ENCODE data around the gene CCT5.

The CCT5 gene

GRCh38 chr5:10276691-10277090, 26.6 kb downstream of the CCT5 start:
- Histone ChIP-seq H3K27ac (ENCODE audit: low read length) (no peak overlapping the region), H3K4me2 (ENCODE audit: low read length) (no peak overlapping the region), H3K9me3 (ENCODE audit: insufficient read depth, low read length) (no peaks in the 10 kb centered on the region), H2AFZ (ENCODE audit: low read depth, low read length) (no peak overlapping the region), H3K27me3 (ENCODE audit: low read depth, low read length) (no peaks in the 10 kb centered on the region), H3K36me3 (replicated peaks; ENCODE audit: low read depth, low read length) (no peaks in the 10 kb centered on the region), H3K79me2 (ENCODE audit: low read length) (no peaks in the 10 kb centered on the region), H3K4me3 (ENCODE audit: low read length) (no peak overlapping the region), H3K9ac (ENCODE audit: low read length) (no peak overlapping the region), H3K4me1 (ENCODE audit: low read length) (no peaks in the 10 kb centered on the region), H4K20me1 (ENCODE audit: insufficient read depth, low read length) (no peaks in the 10 kb centered on the region)
- no peak for TF ChIP-seq CTCF (IDR thresholded peaks at IDR 0.05; ENCODE audit: low read depth, low read length)
- TF ChIP-seq EZH2phosphoT487 (IDR thresholded peaks at IDR 0.05; ENCODE audit: low read depth): no peak

GRCh38 chr5:10277773-10278630, 27.9 kb downstream of the CCT5 start:
- Histone ChIP-seq H3K36me3 (replicated peaks; ENCODE audit: low read depth, low read length) (no peaks in the 10 kb centered on the region), H3K27me3 (ENCODE audit: low read depth, low read length) (no peaks in the 10 kb centered on the region), H3K27ac (ENCODE audit: low read length) (no peak overlapping the region), H3K79me2 (ENCODE audit: low read length) (no peaks in the 10 kb centered on the region), H3K4me1 (ENCODE audit: low read length) (no peaks in the 10 kb centered on the region), H3K4me2 (ENCODE audit: low read length) (no peak overlapping the region), H2AFZ (ENCODE audit: low read depth, low read length) (no peak overlapping the region), H4K20me1 (ENCODE audit: insufficient read depth, low read length) (no peaks in the 10 kb centered on the region), H3K9me3 (ENCODE audit: insufficient read depth, low read length) (no peaks in the 10 kb centered on the region), H3K9ac (ENCODE audit: low read length) (no peak overlapping the region), H3K4me3 (ENCODE audit: low read length) (no peak overlapping the region)
- TF ChIP-seq EZH2phosphoT487 (IDR thresholded peaks at IDR 0.05; ENCODE audit: low read depth) (no peak), CTCF (IDR thresholded peaks at IDR 0.05; ENCODE audit: low read depth, low read length) (no peak)

- no peak overlapping the region for H3K9ac ChIP-seq (ENCODE audit: low read length)
- no peaks in the 10 kb centered on the region for H4K20me1 ChIP-seq (ENCODE audit: insufficient read depth, low read length)
- no peaks in the 10 kb centered on the region for H3K79me2 ChIP-seq (ENCODE audit: low read length)
- no peak for TF ChIP-seq EZH2phosphoT487 (IDR thresholded peaks at IDR 0.05; ENCODE audit: low read depth)
- TF ChIP-seq CTCF (IDR thresholded peaks at IDR 0.05; ENCODE audit: low read depth, low read length): no peak
- peaks cover 3% of the 10 kb centered on the region for H3K4me1 ChIP-seq (ENCODE audit: low read length)
- no peaks in the 10 kb centered on the region for H3K9me3 ChIP-seq (ENCODE audit: insufficient read depth, low read length)
- no peaks in the 10 kb centered on the region for H3K36me3 ChIP-seq (replicated peaks; ENCODE audit: low read depth, low read length)
- no peak overlapping the region for H3K4me3 ChIP-seq (ENCODE audit: low read length)
- H3K27ac ChIP-seq (ENCODE audit: low read length): no peak overlapping the region
- no peak overlapping the region for H2AFZ ChIP-seq (ENCODE audit: low read depth, low read length)
- H3K4me2 ChIP-seq (ENCODE audit: low read length): no peak overlapping the region
- H3K27me3 ChIP-seq (ENCODE audit: low read depth, low read length): no peaks in the 10 kb centered on the region
Measured at GRCh38 chr5:10278658-10279279, 28.7 kb downstream of the CCT5 start.

GRCh38 chr5:10279328-10279727, 29.2 kb downstream of the CCT5 start:
- peaks cover 7% of the 10 kb centered on the region for H3K4me1 ChIP-seq (ENCODE audit: low read length)
- no peak overlapping the region for H3K4me2 ChIP-seq (ENCODE audit: low read length)

More at GRCh38 chr5:10279328-10279727, 29.2 kb downstream of the CCT5 start:
- Histone ChIP-seq H3K36me3 (replicated peaks; ENCODE audit: low read depth, low read length) (no peaks in the 10 kb centered on the region), H3K79me2 (ENCODE audit: low read length) (no peaks in the 10 kb centered on the region), H3K27ac (ENCODE audit: low read length) (no peak overlapping the region), H3K9me3 (ENCODE audit: insufficient read depth, low read length) (no peaks in the 10 kb centered on the region), H2AFZ (ENCODE audit: low read depth, low read length) (no peak overlapping the region), H3K27me3 (ENCODE audit: low read depth, low read length) (no peaks in the 10 kb centered on the region), H4K20me1 (ENCODE audit: insufficient read depth, low read length) (no peaks in the 10 kb centered on the region), H3K4me3 (ENCODE audit: low read length) (no peak overlapping the region), H3K9ac (ENCODE audit: low read length) (no peak overlapping the region)
- no peak for TF ChIP-seq CTCF (IDR thresholded peaks at IDR 0.05; ENCODE audit: low read depth, low read length)
- no peak for TF ChIP-seq EZH2phosphoT487 (IDR thresholded peaks at IDR 0.05; ENCODE audit: low read depth)

All from OCI-LY3 (cell line).